IMR-90 (cell line): ENCODE data around the gene PTCH1.

Source experiments
- BHLHE40 ChIP-seq: fragments of 150-350 bp; IDR thresholded peaks from 2 replicates; pipeline ENCODE4 v1.6.1; 2016; ENCODE audit warnings: mild to moderate bottlenecking, low read depth, low read length
- CEBPB ChIP-seq: IDR thresholded peaks from 2 replicates; pipeline ENCODE4 v1.6.1; 2012; ENCODE audit warnings: low read depth, low read length, improper control_type of control experiment
- CTCF ChIP-seq: conservative IDR thresholded peaks from 2 replicates; pipeline ENCODE4 v1.5.1; 2012; ENCODE audit warnings: mild to moderate bottlenecking, low read depth, low read length, improper control_type of control experiment
- FOS ChIP-seq: fragments of 150-350 bp; IDR thresholded peaks from 2 replicates; pipeline ENCODE4 v1.6.1; 2016; ENCODE audit warnings: low read depth, low read length
- MAFK ChIP-seq: IDR thresholded peaks from 2 replicates; pipeline ENCODE4 v1.6.1; 2012; ENCODE audit warnings: low read depth, low read length, improper control_type of control experiment
- POLR2A ChIP-seq: IDR thresholded peaks from 2 replicates; pipeline ENCODE4 v1.6.1; 2012; ENCODE audit warnings: mild to moderate bottlenecking, low read depth, low read length
- RCOR1 ChIP-seq: IDR thresholded peaks from 2 replicates; pipeline ENCODE4 v1.6.1; 2012; ENCODE audit warnings: mild to moderate bottlenecking, low read length, improper control_type of control experiment; ENCODE audit not compliant: insufficient replicate concordance
- RFX5 ChIP-seq: IDR thresholded peaks from 2 replicates; pipeline ENCODE4 v1.8.0; 2012; ENCODE audit warnings: low read depth, mild to moderate bottlenecking, low read length, moderate library complexity

GRCh38 chr9:95486318-95486717, 30.5 kb downstream of the PTCH1 start:
- TF ChIP-seq CTCF (no peak), RFX5 (no peak), RCOR1 (no peak), BHLHE40 (no peak), POLR2A (no peak), CEBPB (no peak), MAFK (no peak), FOS (no peak)
